Stimulated activated CD8-positive, alpha-beta memory T cell treated with anti-CD3 and anti-CD28 coated beads, Interleukin-7, amount 100 ng/mL, for 1 hour (primary cell): ENCODE data around the gene HMGXB4.
"Not testable (repeated sequence)": the region's sequence is repeated elsewhere in the genome, so short reads cannot be mapped to it uniquely, and the experiment has no call there.

Experiments used
- DNase-seq, 2 donors: peaks; one replicate each; pipeline ENCODE4 v3.0.0-alpha.2; 2020; ENCODE audit warnings: low read depth in 2 of 2

Gene HMGXB4

GRCh38 chr22:35257321-35258190 is at the start of gene HMGXB4:
HMGXB4 (plus strand) TSS chr22:35257493; CDS start chr22:35262391, 4,898 bp downstream.
- peak; percentile 70 to 78 for DNase-seq

DNA sequence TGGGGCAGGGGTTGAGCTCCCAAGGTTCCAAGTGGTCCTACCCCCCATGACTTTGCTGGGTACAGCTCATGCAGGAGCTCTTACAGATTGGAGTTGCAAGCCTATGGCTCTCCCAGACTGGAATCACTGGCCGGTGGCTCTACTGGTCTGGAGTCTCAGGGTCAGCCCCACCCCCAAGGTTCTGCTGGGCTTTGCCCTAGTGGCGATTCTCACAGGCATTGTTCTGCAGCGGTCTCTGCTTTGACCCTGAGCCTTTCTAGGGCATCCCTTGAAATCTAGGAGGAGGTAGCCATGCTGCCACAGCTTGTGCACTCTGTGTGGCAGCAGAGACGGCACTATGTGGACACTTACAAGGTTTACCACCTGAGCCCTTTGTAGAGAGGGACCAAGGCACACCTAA is 49.3 kb upstream of the HMGXB4 start:
- DNase-seq, result no peak

DNA sequence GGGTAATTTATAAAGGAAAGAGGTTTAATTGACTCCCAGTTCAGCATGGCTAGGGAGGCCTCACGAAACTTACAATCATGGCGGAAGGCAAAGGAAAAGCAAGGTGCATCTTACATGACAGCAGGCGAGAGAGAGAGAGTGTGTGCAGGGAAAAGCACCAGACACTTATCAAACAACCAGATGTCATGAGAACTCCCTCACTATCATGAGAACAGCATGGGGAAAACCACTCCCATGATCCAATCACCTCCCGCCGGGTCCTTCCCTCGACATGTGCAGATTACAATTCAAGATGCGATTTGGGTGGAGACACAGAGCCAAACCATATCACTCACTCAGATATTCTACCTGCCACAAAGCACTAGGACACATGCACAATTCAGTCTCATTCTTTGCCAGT is 48.1 kb upstream of the HMGXB4 start:
- DNase-seq, result no peak

- DNase-seq, result no peak
Observed at GRCh38 chr22:35212009-35212408, 45.3 kb upstream of the HMGXB4 start.

- DNase-seq, result no peak
Observed at GRCh38 chr22:35212996-35213395, 44.3 kb upstream of the HMGXB4 start.

DNA sequence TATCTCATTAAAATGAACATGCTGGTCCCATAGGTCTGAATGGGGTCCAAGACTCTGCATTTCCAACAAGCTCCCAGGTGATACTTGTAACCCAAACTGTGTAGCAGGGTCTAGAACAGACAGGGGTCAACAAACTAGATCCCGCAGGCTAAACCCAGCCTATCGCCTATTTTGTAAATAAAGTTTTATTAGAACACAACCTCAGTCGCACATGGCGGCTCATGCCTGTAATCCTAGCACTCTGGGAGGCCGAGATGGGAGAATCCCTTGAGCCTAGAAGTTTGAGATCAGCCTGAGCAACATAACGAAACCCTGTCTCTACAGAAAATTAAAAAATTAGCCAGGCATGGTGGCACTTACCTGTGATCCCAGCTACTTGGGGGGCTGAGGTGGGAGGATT is 42.3 kb upstream of the HMGXB4 start:
- DNase-seq, result no peak

GRCh38 chr22:35215993-35216392 is 41.3 kb upstream of the HMGXB4 start:
- no peak for DNase-seq

DNA sequence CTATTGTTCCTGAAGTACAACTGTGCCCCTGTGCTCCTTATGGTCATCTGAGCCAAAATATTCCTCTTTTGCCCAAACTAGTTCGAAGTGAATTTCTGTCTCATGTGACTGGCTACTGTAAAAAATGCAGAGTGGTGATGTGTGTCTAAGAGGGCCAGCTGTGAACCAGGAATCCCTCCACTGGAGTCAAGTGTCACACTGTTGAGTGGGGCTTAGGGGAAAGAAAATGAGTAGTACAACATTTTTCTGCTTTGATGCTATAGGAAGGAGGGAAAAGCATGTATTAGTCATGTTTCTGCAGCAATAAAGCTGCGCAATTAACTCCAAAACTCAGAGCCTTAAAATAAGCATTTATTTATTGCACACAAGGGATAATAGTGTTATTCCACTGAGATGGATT is 39.8 kb upstream of the HMGXB4 start:
- no peak for DNase-seq

DNA sequence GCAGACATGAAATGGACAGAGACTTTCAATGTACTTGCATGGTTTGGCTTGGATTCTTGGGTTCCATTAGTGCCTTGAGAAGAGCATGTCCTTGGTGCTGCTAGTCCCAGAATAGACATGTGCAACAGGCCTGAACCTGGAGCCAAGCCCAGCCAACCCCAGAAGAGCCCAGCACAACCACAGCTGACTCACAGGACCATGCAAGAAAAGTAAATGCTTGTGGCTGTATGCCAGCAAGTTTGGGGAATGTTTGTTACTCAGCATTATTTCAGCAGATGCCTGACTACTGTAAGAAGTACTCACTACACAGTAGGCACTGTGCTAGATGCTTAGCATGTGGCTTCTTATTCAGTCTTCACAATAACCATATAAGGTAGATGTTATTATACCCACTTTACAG is 39.2 kb upstream of the HMGXB4 start:
- no peak for DNase-seq

DNA sequence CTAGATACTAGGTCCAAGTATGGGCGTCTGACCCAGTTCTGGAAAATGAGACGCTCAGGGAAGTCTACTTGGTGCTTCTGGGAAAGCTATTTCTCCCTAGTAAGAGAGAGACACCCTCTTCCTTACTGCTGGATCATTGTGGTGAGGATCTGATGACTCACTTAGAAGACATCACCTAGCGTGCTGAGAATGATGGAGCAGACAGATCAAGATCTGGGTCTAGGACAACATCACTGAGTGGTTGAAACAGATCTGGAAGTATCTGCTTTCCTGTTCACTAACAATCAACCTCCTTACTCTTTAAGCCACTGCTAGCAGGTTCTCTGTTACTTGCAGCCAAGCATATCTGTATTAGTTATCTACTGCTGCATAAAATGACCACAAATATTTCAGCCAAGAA is 38.3 kb upstream of the HMGXB4 start:
- no peak for DNase-seq

DNA sequence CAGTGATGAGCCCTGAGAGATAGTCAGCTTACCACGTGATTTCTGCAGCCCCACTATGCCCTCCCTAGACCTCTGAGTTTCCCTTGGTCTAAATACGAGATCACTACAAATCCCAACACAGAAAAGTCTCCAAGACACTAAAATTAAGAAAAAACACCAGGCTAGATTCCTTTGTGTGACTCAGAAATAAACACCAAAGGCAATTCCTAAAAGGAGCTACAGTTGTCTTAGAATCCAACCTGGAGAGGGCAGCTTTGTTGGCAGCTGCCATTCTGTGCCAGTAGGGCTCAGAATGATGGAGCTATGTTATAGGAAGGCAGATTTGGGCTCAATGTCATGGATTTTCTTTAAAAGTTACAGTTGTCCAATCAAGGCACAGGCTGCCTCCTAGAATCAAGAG is 37.1 kb upstream of the HMGXB4 start:
- DNase-seq, result no peak

DNA sequence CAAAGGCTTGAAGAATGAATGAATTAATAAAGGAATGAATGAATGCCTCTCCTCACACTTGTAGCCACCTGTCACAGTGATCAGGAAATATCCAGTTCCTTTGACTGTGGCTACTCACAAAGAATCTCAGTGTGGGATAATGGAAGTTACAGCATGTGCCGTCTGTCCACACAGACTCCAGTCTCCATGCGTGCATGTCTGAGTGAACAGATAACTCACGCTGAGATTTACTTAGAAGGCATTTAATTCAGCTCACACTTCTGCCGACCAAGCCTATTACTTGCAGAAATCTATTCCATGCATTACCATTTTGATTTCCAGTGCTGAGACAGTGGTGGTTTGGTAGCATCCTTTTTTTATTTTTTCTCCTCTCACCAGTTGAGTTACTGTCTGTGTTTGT is 32.3 kb upstream of the HMGXB4 start:
- DNase-seq, result no peak

- no peak for DNase-seq
Observed at GRCh38 chr22:35226958-35227647, 30.2 kb upstream of the HMGXB4 start.

DNA sequence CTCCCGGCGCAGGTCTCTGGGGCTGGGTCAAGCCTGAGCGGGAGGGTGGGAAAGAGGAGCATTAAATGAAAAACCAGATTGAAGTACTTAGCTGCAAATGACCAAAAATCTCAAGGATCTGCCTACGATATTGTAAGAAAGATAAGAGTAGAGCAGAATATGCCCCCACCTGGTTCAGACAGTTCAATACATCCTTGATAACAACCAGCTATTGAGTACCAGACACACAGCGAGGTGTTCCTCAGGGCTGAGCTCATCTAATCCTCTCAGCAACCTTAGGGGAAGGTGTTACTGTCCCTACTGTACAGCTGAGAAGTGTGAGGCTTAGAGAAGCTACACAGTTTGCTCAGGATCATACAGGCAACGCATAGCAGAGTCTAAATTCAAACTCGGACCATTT is 27.4 kb upstream of the HMGXB4 start:
- DNase-seq, result no peak

DNA sequence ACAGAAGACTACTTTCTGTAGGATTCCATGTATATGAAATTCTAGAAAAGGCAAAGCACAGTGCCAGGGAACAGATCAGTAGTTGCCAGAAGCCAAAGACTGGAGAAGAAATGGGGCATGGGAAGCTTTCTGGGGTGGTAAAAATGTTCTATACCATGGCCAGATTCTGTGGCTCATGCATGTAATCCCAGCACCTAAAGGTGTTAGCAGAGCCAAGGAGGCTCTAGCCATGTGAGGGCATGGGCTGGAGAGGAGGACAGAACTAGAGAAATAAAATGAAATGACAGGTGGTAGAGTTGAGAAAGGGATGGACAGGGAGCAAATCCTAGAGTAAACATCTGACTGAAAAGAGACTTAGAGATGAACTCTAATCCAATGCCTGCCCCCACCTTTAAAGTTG is 26.9 kb upstream of the HMGXB4 start:
- DNase-seq, result no peak

DNA sequence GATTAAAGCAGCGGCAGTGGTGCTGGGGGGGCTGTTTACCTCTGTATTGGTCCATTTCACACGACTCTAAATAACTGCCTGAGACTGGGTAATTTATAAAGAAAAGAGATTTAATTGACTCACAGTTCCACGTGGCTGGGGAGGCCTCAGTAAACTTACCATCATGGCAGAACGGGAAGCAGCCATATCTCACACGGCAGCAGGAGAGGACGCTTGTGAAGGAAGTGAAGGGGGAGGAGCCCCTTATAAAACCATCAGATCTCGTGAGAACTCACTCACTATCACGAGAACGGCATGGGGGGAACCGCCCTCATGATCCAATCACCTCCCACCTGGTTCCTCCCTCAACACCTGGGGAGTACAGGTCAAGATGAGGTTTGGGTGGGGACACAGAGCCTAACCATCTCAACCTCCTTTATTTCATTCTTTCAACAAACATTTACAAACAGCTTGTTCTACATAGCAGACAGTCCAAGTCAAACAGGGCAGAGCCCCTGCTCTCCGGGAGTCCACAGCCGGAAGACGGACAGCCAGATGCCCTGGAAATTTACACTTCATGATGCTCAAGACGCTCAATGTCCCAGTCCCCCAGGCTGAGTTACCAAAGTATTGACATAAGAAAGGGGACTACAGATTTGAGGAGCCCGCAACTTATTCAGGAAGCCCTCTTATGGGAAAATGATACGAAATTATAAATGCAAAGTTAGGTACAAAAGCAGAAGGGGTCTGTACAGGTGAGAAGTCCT is 26.3 kb upstream of the HMGXB4 start:
- DNase-seq, result no peak

DNA sequence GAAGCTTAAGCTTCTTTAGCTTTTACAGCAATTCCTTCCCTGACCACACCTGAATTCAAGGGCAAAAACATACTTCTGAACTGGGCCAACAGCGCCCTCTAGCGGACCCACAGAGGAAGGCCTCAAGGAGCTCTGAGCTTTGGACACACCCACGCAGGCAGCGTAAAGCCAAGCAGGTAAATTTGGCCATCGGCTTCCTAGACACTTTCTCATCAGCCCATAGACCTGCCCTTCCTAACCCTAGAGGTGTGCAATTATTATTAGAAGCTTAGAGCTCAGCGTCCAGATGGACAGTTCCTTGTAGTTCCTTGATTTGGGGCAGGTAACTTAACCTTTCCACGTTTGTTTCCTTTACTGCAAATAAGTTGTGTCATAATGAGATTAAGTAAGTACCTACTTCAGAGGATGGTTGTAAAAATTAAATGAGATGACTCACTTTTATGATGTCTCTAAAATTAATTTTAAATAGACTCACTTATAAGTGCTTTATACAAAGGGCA is 25.7 kb upstream of the HMGXB4 start:
- DNase-seq, result peak; percentile 1 to 43

DNA sequence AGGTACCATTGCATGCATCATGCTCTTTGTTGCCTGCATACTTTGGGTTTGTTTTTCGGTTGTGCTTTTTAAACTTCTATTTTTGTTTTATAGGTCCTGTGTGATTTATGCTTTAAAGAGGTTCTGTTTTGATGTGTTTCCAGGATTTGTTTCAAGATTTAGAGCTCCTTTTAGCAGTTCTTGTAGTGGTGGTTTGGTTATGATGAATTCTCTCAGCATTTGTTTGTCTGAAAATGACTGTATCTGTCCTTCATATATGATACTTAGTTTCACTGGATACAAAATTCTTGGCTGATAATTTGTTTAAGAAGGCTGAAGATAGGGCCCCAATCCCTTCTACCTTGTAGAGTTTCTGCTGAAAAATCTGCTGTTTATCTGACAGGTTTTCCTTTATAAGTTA is 18.5 kb upstream of the HMGXB4 start:
- DNase-seq, result not testable (repeated sequence)

DNA sequence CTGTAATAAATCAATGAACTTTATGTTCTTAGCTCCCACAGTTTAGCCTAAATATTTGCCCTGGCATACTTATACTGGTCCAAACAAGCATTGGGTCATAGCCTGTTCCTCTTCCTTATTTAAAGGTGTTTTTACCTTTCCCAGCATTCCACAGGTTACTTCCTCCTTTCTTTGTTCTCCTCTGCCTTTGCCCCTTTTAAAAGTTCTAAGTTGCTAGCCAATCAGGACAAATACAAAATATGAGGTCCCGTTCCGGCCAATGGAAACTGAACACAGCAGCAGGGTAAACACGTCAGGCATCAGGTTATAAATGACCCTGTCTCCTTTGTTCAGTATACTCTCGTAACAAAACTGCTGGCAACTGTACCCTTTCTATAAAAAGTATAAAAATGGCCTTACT is 12.8 kb upstream of the HMGXB4 start:
- DNase-seq, result not testable (repeated sequence)

DNA sequence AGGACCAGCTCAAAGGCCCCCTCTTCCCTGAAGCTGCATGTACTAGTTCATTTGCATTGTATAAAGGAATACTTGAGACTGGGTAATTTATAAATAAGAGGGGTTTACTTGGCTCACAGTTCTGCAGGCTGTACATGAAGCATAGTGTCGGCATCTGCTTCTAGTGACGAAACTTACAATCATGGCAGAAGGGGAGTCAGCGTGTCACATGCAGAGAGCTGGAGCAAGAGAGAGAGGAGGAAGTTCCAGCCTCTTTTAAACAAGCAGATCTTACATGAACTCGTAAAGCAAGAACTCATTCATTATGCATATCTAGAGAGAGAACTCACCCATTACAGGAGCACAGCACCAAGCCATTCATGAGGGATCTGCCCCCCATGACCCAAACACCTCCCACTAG is 7.1 kb upstream of the HMGXB4 start:
- DNase-seq, result no peak

DNA sequence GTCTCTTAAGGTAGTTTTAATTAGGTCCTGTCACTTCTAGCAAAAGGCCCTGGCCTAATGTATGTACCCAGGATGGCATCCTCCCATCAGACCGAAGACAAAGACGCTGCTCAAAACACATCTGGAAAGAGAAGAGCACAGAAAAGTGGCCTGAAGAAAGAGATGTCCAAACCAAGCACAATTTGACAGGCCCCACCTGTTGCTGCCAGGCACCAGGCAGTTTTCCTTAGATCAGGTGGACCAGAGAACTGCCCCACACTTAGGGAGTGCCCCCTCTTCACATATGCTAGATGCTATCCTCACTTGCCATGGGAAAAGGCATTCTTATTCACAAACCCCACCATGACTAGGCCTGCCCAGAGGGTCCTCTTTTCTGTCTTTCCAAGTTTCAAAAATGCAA is 3.3 kb upstream of the HMGXB4 start:
- no peak for DNase-seq

GRCh38 chr22:35257002-35257320 is 332 bp upstream of the HMGXB4 start:
- DNase-seq, result no peak
